B cell (primary cell): Measurements from ENCODE around the gene USP49.

Source experiments
- EZH2 ChIP-seq: IDR thresholded peaks from 2 replicates; pipeline ENCODE4 v1.6.1; 2012; ENCODE audit warnings: borderline replicate concordance, low read depth, mild to moderate bottlenecking, moderate library complexity, low read length; ENCODE audit not compliant: insufficient read depth, poor library complexity, severe bottlenecking
- TF ChIP-seq, protein P1 (sequence below): fragments of 200-600 bp; IDR thresholded peaks from one replicate; pipeline ENCODE4 v1.8.0; 2022; ENCODE audit warnings: antibody characterized with exemption, mild to moderate bottlenecking

DNA sequence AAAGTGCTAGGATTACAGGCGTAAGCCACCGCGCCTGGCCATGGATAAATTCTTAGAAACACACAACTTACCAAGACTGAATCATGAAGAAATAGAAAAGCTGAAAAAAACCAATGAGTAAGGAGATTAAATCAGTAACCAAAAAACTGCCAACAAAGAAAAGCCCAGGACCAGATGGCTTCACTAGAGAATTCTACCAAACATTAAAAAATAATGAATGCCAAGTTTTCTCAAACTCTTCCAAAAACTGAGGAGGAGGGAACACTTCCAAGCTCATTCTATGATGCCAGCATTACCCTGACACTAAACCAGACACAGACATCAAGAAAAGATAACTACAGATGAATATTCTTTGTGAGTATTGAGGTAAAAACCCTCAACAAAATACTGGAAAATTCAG is 44.3 kb downstream of the USP49 start:
- TF ChIP-seq, protein P1, sequence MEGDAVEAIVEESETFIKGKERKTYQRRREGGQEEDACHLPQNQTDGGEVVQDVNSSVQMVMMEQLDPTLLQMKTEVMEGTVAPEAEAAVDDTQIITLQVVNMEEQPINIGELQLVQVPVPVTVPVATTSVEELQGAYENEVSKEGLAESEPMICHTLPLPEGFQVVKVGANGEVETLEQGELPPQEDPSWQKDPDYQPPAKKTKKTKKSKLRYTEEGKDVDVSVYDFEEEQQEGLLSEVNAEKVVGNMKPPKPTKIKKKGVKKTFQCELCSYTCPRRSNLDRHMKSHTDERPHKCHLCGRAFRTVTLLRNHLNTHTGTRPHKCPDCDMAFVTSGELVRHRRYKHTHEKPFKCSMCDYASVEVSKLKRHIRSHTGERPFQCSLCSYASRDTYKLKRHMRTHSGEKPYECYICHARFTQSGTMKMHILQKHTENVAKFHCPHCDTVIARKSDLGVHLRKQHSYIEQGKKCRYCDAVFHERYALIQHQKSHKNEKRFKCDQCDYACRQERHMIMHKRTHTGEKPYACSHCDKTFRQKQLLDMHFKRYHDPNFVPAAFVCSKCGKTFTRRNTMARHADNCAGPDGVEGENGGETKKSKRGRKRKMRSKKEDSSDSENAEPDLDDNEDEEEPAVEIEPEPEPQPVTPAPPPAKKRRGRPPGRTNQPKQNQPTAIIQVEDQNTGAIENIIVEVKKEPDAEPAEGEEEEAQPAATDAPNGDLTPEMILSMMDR = no peak
- TF ChIP-seq EZH2 = no peak
